Prostate gland (tissue), 2 donors: ENCODE measurements around the gene ST8SIA1.

ENCODE experiments used
- CTCF ChIP-seq, 4 experiments: fragments of 200-600 bp in 2 of 4; fragments of 450-650 bp in 2 of 4; sonication (generic) in 2 of 4; IDR thresholded peaks; 1 replicate in 3 of 4; 2 replicates in 1 of 4; pipeline ENCODE4 v1.5.1; 2016 to 2019; ENCODE audit warnings: antibody characterized with exemption in 4 of 4, mild to moderate bottlenecking in 2 of 4, moderate library complexity in 2 of 4
- POLR2A ChIP-seq: fragments of 450-650 bp; IDR thresholded peaks from one replicate; pipeline ENCODE4 v1.6.1; 2016; ENCODE audit warnings: antibody characterized with exemption, mild to moderate bottlenecking
- POLR2AphosphoS5 ChIP-seq: sonication (generic); formaldehyde crosslinking; IDR thresholded peaks from one replicate; pipeline ENCODE4 v1.6.1; 2017; ENCODE audit warnings: antibody characterized with exemption

GRCh38 chr12:22310275-22310674, 24.2 kb downstream of the ST8SIA1 start:
- no peak for TF ChIP-seq CTCF (IDR thresholded peaks at IDR 0.05)
- no peak for TF ChIP-seq POLR2A
- no peak for TF ChIP-seq POLR2AphosphoS5
